Measurements from ENCODE around the gene MCM3. TPM values are rescaled to one million over a fixed set of nuclear protein-coding genes. Genes with fewer than 3 reads are reported as not detected.
A peak's percentile ranks its signal among the peaks of the same experiment; 100 is the strongest.

MCM3 gene
- total and polyA plus RNA-seq, 3 experiments from 2014 or later, result 59.0 to 263 (median 262) TPM

DNA sequence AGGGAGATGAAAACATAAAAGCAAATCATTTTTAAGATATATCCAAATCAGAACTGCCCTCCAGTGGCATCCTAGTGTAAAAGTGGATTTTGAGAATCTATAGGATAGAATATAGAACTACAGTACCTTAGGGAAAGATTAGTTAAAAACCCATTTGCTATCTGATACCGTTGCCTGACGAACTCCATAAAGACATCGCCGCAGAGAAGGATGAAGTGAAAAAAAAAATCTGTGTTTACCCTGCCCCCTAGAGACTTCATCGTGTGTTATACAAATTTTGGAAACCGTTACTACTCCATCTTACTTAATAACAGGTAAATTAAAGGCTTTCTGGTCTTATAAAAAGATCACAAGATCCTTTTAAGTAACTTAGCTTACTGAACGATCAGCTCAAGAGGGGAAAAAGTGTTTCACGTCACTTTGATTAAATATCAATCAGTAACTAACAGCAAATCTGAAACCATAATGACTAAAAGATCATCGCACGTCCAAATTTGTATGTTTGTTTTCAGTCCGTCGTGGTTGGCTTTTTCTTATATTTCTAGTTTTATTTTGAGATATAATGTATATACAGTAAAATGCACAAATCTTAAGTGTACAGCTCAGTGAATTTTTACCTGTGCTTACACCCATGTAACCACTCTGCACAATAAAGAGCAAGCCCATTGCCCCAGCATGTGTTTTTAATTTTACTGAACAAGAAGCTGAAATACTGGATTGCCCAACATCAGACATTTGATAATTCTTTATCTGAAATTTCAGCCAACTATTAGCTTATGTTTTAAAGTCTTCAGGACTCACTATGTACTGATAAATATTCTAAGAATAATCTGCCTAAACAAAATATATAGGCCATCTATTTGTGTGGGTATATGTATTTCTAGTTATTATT lies 881 bp upstream of the MCM3 start:
- H3K9me3 Mint-ChIP-seq, result no peaks in the 10 kb centered on the region
- peaks cover 25 to 51% (median 39%) of the 10 kb centered on the region in 3 donors for H3K4me1 Mint-ChIP-seq
- Histone ChIP-seq H3K9me3 (ENCODE audit: low read length) (no peaks in the 10 kb centered on the region), H3K27me3 (ENCODE audit: insufficient read depth, low read length, poor library complexity, severe bottlenecking) (no peaks in the 10 kb centered on the region), H3K4me1 (ENCODE audit: insufficient read depth, low read length) (peaks cover 43% of the 10 kb centered on the region), H3K4me3 (ENCODE audit: low read length) (peak overlapping the region; percentile 85), H3K27ac (ENCODE audit: low read depth, low read length) (peak overlapping the region; percentile 71), H3K36me3 (ENCODE audit: insufficient read depth, low read length) (peaks cover 14% of the 10 kb centered on the region)
- CTCF ChIA-PET, result interaction anchor here (0.9 to 6.1 kb wide), 37 partner anchors 8 to 710 kb away, joined by 3 to 138 read pairs (median 5); partner anchors contain the start of genes EFHC1, GSTA4 and PAQR8
- peaks cover 8 to 27% (median 16%) of the 10 kb centered on the region in 3 donors for H3K36me3 Mint-ChIP-seq
- no peaks in the 10 kb centered on the region for H3K27me3 Mint-ChIP-seq
- DNase-seq, result no peak
- POLR2A ChIA-PET, result interaction anchor here (0.7 to 3.0 kb wide), 13 partner anchors 11 to 134 kb away, joined by 3 to 48 read pairs (median 6); partner anchors contain the start of genes EFHC1 and PAQR8
- peak overlapping the region in 2 of 8 donors; percentile 61 to 85 for H3K27ac Mint-ChIP-seq
- H3K4me3 Mint-ChIP-seq, result peak overlapping the region in 1 of 7 donors; percentile 23

DNA sequence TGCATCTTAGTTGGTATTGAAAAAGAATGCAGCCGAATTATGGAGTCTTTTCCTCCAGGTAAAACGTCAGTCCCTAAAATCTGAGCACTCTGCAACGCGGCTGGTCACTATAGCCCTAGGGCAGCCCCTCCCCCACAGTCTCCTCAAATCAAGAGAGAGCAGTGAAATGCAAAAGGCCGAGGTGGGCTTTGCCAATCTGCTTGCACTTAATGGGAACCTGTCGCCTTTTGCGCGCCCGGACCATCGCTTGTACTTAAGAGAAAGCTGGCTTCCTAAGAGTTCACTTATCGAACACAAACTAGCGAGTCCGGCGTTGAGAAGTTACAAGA lies 447 bp downstream of the MCM3 start:
- peak overlapping the region; percentile 85 for H3K4me3 ChIP-seq (ENCODE audit: low read length)
- H3K9me3 ChIP-seq (ENCODE audit: low read length), result no peaks in the 10 kb centered on the region
- no peaks in the 10 kb centered on the region for H3K27me3 ChIP-seq (ENCODE audit: insufficient read depth, low read length, poor library complexity, severe bottlenecking)
- Mint-ChIP-seq H3K36me3 (peaks cover 8 to 40% (median 19%) of the 10 kb centered on the region in 3 donors), H3K4me1 (peaks cover 25 to 54% (median 39%) of the 10 kb centered on the region in 3 donors), H3K27ac (peak overlapping the region in 5 of 8 donors; percentile 39 to 84 (median 66)), H3K4me3 (no peak overlapping the region), H3K9me3 (no peaks in the 10 kb centered on the region), H3K27me3 (no peaks in the 10 kb centered on the region)
- ChIA-PET CTCF (interaction anchor here (1.0 to 6.1 kb wide), 15 partner anchors 8 to 379 kb away, joined by 3 to 138 read pairs (median 9); partner anchors contain the start of gene PAQR8), POLR2A (interaction anchor here (0.6 to 3.0 kb wide), 4 partner anchors 12 to 292 kb away, joined by 3 to 48 read pairs (median 10); partner anchors contain the start of gene PAQR8)
- peak overlapping the region; percentile 71 for H3K27ac ChIP-seq (ENCODE audit: low read depth, low read length)
- H3K36me3 ChIP-seq (ENCODE audit: insufficient read depth, low read length), result peaks cover 22% of the 10 kb centered on the region
- H3K4me1 ChIP-seq (ENCODE audit: insufficient read depth, low read length), result peaks cover 43% of the 10 kb centered on the region
- no peak for DNase-seq

DNA sequence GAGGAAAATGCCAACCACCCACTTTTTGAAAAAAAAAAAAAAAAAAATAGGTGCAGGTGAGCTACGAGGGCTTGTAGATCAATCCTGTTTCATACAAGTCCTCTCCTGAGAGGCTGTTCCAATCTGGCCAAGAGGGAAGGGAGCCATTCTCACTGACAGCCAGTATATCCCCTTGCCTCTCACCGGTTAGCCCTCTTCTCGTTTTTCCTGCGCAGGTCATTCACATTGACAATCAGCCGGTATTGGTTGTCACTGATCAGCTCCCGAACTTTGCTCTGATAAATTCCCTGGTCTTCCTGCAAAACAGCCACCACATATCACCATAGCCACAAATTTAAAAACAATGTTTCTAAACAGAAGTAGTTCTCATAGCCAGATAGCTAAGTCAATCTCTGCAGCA lies 1.4 kb downstream of the MCM3 start:
- Mint-ChIP-seq H3K27me3 (no peaks in the 10 kb centered on the region), H3K4me3 (peak overlapping the region in 3 of 7 donors; percentile 56 to 65 (median 63)), H3K27ac (peak overlapping the region in 3 of 8 donors; percentile 35 to 69 (median 55)), H3K9me3 (no peaks in the 10 kb centered on the region), H3K36me3 (peaks cover 14 to 50% (median 19%) of the 10 kb centered on the region in 3 donors), H3K4me1 (peaks cover 31 to 62% (median 39%) of the 10 kb centered on the region in 3 donors)
- H3K27me3 ChIP-seq (ENCODE audit: insufficient read depth, low read length, poor library complexity, severe bottlenecking), result no peaks in the 10 kb centered on the region
- H3K36me3 ChIP-seq (ENCODE audit: insufficient read depth, low read length), result peaks cover 31% of the 10 kb centered on the region
- no peak overlapping the region for H3K27ac ChIP-seq (ENCODE audit: low read depth, low read length)
- DNase-seq, result no peak
- no peaks in the 10 kb centered on the region for H3K9me3 ChIP-seq (ENCODE audit: low read length)
- POLR2A ChIA-PET, result interaction anchor here (3.0 kb wide), 1 partner anchor 80 kb away, joined by 48 read pairs; the partner anchor contains the start of gene PAQR8
- peak overlapping the region; percentile 30 for H3K4me3 ChIP-seq (ENCODE audit: low read length)
- CTCF ChIA-PET, result interaction anchor here (0.7 to 6.1 kb wide), 7 partner anchors 19 to 292 kb away, joined by 3 to 138 read pairs (median 4); no protein-coding TSS in a partner anchor
- H3K4me1 ChIP-seq (ENCODE audit: insufficient read depth, low read length), result peaks cover 43% of the 10 kb centered on the region

DNA sequence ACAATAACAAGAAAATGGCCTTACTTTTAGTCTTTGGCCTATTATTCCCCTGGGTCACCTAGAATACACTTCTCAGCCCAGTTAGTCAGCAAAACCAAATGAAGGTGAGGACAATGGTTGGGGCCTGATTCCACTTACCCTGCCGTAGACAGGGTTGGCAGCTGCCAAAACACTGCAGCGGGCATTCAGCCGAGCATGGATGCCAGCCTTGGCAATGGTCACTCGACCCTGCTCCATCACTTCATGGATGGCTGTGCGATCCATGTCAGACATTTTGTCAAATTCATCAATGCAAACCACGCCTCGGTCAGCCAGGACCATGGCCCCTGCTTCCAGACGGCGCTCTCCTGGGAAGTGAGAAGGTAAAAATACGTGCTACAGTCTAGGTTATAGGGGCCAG lies 8.4 kb downstream of the MCM3 start:
- H3K36me3 Mint-ChIP-seq, result peaks cover 18 to 96% (median 27%) of the 10 kb centered on the region in 3 donors
- no peaks in the 10 kb centered on the region for H3K27me3 Mint-ChIP-seq
- POLR2A ChIA-PET, result no interaction called here
- no peaks in the 10 kb centered on the region for H3K9me3 Mint-ChIP-seq
- CTCF ChIA-PET, result interaction anchor here (2.5 to 2.8 kb wide), 2 partner anchors 9 to 12 kb away, joined by 8 to 14 read pairs; partner anchors contain the start of gene MCM3
- H3K36me3 ChIP-seq (ENCODE audit: insufficient read depth, low read length), result peaks cover 67% of the 10 kb centered on the region
- no peak overlapping the region for H3K4me3 Mint-ChIP-seq
- H3K9me3 ChIP-seq (ENCODE audit: low read length), result no peaks in the 10 kb centered on the region
- peaks cover under 1 to 17% (median 10%) of the 10 kb centered on the region in 3 donors for H3K4me1 Mint-ChIP-seq
- no peak overlapping the region for H3K4me3 ChIP-seq (ENCODE audit: low read length)
- H3K4me1 ChIP-seq (ENCODE audit: insufficient read depth, low read length), result no peaks in the 10 kb centered on the region
- no peak for DNase-seq
- H3K27ac ChIP-seq (ENCODE audit: low read depth, low read length), result no peak overlapping the region
- H3K27ac Mint-ChIP-seq, result no peak overlapping the region
- no peaks in the 10 kb centered on the region for H3K27me3 ChIP-seq (ENCODE audit: insufficient read depth, low read length, poor library complexity, severe bottlenecking)

DNA sequence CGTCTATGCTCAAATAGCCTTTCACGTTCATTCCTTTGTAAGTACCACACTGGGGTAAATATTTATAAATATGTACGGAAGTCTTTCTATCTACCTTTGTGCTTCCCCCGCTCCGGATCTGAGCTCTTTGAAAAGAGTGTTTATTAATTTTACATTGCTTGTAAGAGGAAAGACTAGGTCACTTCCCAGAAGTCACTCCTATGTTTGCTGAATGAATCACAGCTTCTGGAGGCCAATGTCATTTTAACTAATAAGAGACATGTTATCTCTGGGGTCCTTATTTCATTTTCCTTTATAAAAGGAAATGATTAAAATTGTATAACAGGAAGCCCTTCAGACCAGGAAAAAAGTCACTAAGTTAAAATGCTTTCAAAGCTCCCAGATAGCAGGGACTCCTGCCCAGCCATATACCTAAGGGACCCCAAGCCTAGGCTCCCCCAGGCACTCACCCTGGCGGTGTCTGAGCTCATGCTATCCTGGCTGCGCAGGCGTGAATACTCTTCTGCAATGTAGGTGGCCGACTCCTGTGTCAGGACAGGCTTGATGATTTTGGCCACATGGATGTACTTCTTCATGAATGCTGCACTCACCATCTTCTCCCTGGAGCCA lies 12.6 kb downstream of the MCM3 start:
- no peak for DNase-seq
- no peak overlapping the region for H3K4me3 ChIP-seq (ENCODE audit: low read length)
- H3K9me3 ChIP-seq (ENCODE audit: low read length), result no peaks in the 10 kb centered on the region
- H3K36me3 Mint-ChIP-seq, result peaks cover 31 to 95% (median 32%) of the 10 kb centered on the region in 3 donors
- H3K27me3 ChIP-seq (ENCODE audit: insufficient read depth, low read length, poor library complexity, severe bottlenecking), result no peaks in the 10 kb centered on the region
- H3K4me1 ChIP-seq (ENCODE audit: insufficient read depth, low read length), result no peaks in the 10 kb centered on the region
- CTCF ChIA-PET, result interaction anchor here (1.4 to 1.5 kb wide), 2 partner anchors 8 to 13 kb away, joined by 3 to 8 read pairs; partner anchors contain the start of gene MCM3
- H3K27ac ChIP-seq (ENCODE audit: low read depth, low read length), result no peak overlapping the region
- no peaks in the 10 kb centered on the region for H3K9me3 Mint-ChIP-seq
- peaks cover 0 to 4% (median 0%) of the 10 kb centered on the region in 3 donors for H3K4me1 Mint-ChIP-seq
- H3K4me3 Mint-ChIP-seq, result no peak overlapping the region
- POLR2A ChIA-PET, result no interaction called here
- H3K27me3 Mint-ChIP-seq, result no peaks in the 10 kb centered on the region
- peaks cover 57% of the 10 kb centered on the region for H3K36me3 ChIP-seq (ENCODE audit: insufficient read depth, low read length)
- H3K27ac Mint-ChIP-seq, result peak overlapping the region in 2 of 8 donors; percentile 40 to 73

DNA sequence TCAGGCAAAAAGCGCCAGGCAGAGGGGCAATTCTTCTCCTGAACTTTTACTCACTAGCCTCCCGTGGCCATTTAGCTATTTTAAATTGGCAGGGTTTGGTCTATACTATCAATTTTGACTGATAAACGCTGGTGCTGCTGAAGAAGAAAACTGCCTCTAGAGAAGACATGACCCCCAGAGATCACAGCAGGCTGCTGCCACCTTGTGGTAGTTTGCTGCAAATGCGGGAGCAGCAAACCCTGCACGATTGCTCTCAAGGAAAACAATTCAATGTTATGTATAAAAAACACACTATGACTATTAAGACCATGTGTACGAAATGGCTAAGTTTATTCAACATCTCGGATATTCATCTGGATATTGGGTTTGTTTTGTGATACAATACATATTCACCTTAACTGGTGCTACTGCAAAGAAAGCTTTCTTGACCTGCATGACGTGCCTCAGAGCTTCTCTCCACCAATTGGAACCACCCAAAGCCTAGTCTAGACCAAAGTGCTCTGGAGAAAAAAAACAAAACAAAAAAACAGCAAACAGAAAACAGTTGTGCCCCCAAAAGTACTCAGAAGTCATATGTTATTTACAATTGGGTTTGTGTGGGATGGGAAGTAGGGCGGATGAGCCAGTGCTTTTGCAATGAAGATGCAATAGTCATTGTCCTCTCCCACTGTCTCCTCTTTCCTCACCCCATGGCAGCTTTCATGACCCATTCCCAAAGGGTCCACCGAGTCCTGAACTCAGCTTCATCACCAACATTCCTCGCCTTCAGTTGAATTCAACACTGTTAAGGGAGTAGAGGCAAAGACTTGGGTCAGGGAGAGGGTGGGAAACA lies 20.6 kb downstream of the MCM3 start:
- H3K36me3 Mint-ChIP-seq, result peaks cover 17 to 71% (median 31%) of the 10 kb centered on the region in 3 donors
- Histone ChIP-seq H3K27me3 (ENCODE audit: insufficient read depth, low read length, poor library complexity, severe bottlenecking) (no peaks in the 10 kb centered on the region), H3K4me3 (ENCODE audit: low read length) (no peak overlapping the region), H3K27ac (ENCODE audit: low read depth, low read length) (no peak overlapping the region), H3K4me1 (ENCODE audit: insufficient read depth, low read length) (no peaks in the 10 kb centered on the region), H3K36me3 (ENCODE audit: insufficient read depth, low read length) (peaks cover 41% of the 10 kb centered on the region), H3K9me3 (ENCODE audit: low read length) (no peaks in the 10 kb centered on the region)
- H3K27ac Mint-ChIP-seq, result peak overlapping the region in 5 of 8 donors; percentile 4 to 58 (median 20)
- DNase-seq, result peak; percentile 45 to 78 (median 55)
- no peak overlapping the region for H3K4me3 Mint-ChIP-seq
- H3K4me1 Mint-ChIP-seq, result peaks cover 6 to 10% (median 8%) of the 10 kb centered on the region in 3 donors
- H3K9me3 Mint-ChIP-seq, result no peaks in the 10 kb centered on the region
- H3K27me3 Mint-ChIP-seq, result no peaks in the 10 kb centered on the region
- ChIA-PET CTCF (interaction anchor here (0.7 to 3.4 kb wide), 23 partner anchors 8 to 399 kb away, joined by 3 to 22 read pairs (median 5); partner anchors contain the start of genes MCM3 and PAQR8), POLR2A (no interaction called here)

Data from CD8-positive, alpha-beta memory T cell (primary cell).